22Rv1 (cell line): Measurements from ENCODE around the gene BCL2L11.

ENCODE experiments used
- H3K27ac ChIP-seq: fragments of 450-650 bp; 2 replicates; pipeline ENCODE4 v1.5.1; 2017
- ZFX ChIP-seq: fragments of 450-650 bp; IDR thresholded peaks from 2 replicates; pipeline ENCODE4 v1.6.1; 2017; ENCODE audit warnings: antibody characterized with exemption, borderline replicate concordance
- TF ChIP-seq, protein P1 (sequence below): fragments of 450-650 bp; IDR thresholded peaks from 2 replicates; pipeline ENCODE4 v1.5.1; 2017; ENCODE audit warnings: mild to moderate bottlenecking

BCL2L11 gene

DNA sequence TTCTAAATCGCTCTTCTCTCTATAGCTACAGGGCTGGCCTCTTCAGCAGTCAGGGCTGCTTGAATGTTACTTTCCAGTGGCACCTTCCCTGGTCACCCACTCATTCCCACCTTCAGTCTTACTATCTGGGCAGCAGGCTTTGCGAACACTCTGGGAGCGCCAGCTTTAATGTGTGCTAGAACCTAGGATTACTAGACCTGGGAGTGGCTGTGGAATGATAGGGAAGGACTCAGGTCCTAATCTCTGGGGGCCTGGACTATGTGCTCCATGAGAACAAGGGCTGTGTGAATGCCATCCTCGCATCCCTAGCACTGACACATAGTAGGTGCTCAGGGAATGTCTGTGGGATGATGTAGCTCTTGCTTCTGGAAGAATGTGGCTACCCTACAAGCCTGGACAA is 57.6 kb downstream of the BCL2L11 start:
- H3K27ac ChIP-seq, result no peak overlapping the region
- TF ChIP-seq, protein P1, sequence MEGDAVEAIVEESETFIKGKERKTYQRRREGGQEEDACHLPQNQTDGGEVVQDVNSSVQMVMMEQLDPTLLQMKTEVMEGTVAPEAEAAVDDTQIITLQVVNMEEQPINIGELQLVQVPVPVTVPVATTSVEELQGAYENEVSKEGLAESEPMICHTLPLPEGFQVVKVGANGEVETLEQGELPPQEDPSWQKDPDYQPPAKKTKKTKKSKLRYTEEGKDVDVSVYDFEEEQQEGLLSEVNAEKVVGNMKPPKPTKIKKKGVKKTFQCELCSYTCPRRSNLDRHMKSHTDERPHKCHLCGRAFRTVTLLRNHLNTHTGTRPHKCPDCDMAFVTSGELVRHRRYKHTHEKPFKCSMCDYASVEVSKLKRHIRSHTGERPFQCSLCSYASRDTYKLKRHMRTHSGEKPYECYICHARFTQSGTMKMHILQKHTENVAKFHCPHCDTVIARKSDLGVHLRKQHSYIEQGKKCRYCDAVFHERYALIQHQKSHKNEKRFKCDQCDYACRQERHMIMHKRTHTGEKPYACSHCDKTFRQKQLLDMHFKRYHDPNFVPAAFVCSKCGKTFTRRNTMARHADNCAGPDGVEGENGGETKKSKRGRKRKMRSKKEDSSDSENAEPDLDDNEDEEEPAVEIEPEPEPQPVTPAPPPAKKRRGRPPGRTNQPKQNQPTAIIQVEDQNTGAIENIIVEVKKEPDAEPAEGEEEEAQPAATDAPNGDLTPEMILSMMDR, result no peak
- no peak for TF ChIP-seq ZFX

- TF ChIP-seq ZFX, result no peak
- TF ChIP-seq, protein P1, result no peak
- H3K27ac ChIP-seq, result no peak overlapping the region
Measured at GRCh38 chr2:111178730-111179405, 58.2 kb downstream of the BCL2L11 start.

DNA sequence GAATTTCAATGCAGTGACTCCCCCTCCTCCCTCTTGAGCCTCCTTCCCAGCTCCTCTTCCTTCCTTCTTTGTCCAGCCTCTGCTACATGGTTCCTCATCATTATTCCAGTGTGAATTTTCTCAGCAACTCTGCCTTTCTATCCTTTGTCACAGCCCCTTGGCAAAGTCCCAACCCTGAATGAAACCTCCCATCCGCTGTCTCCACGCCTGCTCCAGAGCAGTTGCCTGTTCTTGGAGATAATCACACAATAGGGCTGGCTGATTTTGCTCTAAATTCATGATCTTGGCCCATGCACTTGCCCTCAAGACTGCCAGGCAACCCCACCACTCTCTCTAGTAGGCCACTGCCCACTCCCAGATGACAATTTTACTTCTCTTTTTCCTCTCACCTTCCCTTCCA is 61.4 kb downstream of the BCL2L11 start:
- no peak overlapping the region for H3K27ac ChIP-seq
- TF ChIP-seq ZFX, result no peak
- TF ChIP-seq, protein P1, result no peak

DNA sequence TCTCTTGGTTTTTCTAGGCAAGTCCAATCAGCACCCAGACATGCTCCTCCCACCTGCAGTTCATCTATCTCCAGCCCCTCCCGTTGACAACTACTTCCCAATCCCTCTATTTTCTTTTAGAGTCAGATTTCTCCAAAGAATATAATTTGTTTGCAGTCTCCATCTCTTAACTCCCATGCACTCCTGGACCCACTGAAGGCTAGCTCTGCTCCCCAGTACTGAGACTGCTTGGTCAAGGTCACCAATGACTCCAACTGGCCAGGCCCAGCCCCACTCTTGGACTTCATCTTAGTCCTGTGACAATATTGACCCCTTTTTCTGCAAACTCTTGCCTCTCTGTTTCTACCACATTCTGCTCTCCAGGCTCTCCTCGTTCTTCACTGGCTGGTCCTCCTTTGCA is 62.0 kb downstream of the BCL2L11 start:
- no peak overlapping the region for H3K27ac ChIP-seq
- TF ChIP-seq, protein P1, result no peak
- TF ChIP-seq ZFX, result no peak

DNA sequence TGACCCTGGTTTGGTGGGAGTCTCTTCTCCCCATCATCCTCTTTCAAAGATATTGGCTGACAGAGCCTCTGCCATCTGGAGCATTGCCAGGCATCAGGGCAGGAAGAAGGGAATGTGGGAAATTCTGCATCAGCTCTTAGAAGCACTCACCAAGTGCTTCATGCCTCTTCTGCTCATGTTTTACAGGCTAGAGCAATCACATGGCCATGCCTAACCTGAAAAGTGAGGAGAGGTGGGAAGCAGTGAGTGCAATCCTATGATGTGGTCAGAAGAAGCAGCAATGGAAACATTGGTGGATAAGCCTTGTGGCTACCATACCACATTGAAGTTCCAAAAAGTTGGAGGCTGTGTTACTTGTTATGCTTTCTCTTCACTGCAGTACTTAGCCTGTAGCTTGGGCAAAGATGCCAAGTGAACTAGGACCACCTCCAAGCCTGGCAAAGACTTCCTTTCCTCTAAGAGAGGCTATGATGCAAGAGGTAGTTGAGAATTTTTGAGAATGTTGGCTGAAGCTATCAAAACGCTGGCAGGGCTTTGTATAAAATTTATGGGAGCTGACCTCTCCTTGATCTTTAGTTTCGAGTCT is 64.1 kb downstream of the BCL2L11 start:
- H3K27ac ChIP-seq, result no peak overlapping the region
- TF ChIP-seq ZFX, result no peak
- TF ChIP-seq, protein P1, result no peak

DNA sequence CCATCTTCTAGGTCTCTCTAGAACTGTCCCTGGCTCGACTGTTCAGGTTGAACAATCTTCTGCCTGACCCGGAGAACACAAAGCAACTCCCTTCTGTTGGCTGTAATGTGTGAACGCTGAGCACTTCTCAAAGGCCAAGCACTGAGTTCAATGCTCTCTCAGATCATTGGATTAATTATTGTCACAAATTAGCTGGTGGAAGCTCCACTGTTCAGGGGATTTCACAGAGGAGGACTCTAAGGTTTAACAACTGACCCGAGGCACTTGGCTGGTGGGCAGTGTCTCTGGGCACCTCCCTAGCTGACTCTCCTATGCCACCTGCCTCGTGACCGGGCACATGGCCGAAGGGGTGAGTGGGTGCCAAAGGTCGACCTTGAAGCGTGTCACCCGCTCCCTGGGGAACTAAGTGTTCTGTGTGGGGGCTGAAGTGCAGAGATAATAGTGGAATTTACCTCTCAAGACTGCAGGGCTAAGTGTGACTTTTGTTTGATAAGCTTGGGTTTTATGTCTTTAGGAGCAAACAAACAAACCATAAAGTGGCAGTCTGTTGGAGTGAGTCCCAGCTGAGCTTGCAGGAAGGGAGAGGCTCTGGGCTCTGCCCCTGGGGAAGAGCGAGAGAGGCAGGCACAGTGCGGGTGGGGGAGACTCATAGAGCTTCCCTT is 64.8 kb downstream of the BCL2L11 start:
- TF ChIP-seq, protein P1, result no peak
- TF ChIP-seq ZFX, result no peak
- no peak overlapping the region for H3K27ac ChIP-seq
